ENCODE measurements around the gene GSS.

GSS gene
- 28.5 to 55.2 reads per million in 2 donors for total RNA-seq

DNA sequence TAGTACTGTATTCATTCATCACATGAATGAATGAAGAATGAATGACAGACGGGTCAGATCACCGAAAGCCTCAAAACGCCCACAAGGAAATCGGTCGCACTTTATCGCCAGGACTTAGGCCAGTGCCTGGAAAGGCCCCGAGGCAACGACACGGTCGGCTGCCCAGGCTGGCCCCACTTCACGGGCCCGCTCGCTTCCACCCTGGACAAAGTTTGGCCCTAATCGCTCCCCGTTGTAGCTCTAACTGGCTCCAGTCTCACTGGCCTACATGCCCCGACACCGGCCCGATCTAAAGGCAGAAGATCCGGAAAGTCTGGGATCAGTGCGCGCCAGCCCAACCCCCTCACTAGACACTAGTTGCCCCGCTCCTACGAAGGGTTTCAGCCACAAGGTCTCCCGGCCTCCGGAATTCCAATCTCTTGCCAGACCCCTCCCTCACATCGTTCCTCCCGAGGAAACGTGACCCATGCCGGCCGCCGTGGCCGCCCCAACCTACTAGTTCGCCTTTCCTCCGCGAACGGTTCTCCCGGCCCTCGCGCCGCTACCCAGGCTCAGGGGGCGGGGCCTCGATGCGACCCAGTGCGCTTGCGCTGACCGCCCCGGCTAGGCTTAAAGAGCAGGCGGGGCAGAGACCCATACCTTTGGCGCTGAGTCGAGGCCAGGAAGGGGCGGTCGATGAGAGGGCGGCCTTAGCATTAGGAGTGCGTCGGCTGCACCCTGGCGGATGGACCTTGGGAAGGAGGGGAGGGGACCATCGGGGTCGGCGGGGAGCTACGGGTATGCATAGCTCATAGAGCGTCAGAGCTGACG is at the start of gene GSS, which contains the start of gene MYH7B:
Gene GSS, minus strand, starts transcription at position 576 of the 810 bp plus-strand sequence. CDS start 3,954 bp downstream, outside the sequence.
Gene MYH7B, plus strand, starts transcription at position 638 of the 810 bp plus-strand sequence. CDS start 22,138 bp downstream, outside the sequence.
- DNase-seq, result peak; percentile 98

DNA sequence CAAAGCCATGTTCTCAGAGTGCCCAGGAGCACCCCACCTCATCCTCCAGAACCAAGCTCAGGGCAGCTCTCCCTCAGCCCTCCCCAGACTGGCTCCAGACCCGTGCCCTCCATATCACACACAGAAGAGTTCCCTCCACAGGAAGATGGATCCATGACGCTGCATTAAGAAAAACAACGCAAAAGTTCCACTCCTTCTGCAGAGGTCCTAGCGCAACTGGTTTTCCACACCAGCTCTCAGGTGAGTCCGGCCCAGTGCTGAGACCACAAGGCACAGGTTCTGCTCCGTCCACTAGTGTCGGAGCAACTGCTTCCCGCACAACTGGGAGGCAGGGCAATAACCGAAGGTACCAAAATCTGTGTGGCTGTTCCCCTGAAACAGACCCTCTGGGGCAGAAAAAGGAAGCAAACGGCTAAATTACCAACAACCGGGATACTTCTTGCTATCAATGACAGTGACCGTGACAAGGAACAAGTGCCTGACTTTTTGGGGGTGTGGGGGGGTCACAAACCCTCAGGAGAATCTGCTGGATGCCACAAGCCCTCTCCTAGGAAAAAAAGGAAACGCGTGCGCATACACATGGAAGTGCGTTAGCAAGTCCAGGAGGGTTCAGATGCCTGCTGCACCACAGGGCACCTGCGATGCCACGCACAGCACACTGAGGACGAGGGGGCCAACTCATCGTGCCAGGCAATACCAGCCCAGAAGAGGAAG is 49.3 kb upstream of the GSS start:
- no peak for DNase-seq

DNA sequence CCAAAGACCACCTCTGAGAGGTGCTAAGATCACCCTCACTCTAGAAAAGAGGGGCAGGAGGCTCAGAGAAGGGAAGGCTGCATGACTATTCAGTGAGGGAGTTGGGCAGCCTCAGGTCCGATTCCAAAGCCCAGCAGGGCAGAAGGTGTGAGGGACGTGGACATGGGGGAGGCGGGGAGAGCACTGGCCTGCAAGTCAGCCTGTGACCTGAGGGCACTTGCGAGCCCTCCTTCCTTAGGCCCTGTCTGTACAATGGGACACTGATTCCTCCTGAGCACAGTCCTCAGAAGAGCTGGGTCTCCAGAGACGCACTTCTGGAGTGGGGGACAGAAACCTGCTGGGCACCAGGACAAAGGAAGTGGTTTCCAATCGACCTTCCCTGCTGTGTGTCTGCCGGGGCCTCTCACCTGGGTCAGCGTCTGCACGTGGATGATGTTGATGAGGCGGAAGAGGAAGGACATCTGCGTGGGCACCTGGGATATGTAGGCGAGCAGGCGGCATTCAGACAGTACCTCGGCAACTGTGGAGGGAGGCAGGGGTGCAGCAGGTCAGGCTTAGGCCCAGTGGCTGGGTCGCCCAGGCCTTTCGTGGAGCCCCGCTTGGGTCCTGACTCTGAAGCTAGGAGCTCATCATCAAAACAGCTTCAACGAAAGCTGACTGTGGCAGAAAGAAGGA is 48.6 kb upstream of the GSS start:
- DNase-seq, result no peak

DNA sequence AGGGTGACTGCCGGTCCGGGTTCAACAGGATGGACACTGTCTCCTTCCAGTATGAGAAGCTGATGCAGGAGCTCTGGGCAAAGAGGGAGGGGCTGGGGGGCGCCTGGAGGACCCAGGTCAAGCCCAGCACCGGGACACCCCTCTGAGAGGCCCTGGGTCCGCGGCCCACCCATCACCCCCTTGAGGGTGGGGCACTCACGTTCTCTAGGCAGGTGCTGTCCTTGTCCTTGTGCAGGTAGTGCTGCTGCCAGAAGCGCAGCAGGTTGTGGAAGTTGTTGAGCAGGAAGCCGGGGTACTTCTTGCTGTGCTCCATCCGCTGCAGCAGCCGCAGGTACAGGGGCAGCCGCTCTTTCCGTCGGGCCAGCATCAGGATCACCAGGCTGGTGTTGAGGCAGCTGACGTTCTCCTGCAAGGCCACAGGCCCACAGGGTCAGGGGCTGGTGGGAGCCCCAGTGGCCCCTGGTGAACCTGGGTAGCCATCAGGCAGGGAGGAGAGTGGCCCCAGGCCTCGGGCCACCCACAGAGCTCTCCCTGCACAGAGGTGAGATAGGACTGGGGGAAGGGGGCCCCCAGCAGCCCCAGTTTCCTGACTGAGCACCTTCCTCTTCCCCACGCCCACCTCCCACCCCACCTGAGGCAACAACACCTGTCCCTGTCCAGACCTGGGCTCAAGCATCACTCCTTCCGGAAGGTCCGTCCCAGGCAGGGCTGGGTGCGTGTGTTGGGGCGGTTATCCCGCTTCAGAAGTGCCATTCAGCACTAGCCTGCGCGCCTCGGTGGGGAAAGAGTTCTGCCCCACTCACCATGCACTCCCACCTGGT is 47.8 kb upstream of the GSS start:
- DNase-seq, result no peak

DNA sequence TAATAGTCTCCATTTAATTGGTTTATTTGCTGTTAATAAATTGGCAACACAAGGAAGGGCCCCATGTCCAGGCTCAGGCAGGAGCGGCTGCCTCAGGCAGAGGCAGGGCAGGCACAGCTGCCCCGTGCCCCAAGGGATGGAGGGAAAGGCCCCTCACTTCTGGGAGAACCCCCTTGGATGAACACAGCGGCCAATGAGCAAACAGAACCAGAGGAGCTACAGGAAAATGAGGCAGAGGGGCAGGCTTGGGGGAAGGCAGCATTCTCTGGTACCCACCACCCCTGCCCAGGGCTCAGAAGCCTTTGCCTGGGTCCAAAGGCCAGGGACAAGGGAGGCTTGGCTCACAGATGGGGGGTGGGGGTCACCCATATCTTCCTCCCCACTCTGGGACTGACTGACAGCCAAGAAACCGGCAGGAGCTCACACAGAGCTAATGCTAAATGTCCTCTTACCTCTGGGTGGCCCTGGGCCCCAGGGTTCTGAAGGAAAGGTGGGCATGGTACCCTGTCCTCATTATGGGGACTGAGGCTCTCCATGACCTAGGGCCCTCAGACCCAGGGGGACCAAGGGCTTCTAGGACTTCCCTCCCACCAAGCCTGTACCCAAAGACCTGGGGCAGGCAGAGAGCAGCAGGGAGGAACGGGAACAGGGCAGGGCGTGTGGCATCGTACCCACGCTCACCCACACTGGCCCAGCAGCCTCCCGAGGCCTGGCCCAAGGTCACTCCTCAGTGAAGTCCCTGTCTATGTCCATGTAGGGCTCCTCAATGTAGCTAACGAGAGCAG is 47.0 kb upstream of the GSS start:
- no peak for DNase-seq

DNA sequence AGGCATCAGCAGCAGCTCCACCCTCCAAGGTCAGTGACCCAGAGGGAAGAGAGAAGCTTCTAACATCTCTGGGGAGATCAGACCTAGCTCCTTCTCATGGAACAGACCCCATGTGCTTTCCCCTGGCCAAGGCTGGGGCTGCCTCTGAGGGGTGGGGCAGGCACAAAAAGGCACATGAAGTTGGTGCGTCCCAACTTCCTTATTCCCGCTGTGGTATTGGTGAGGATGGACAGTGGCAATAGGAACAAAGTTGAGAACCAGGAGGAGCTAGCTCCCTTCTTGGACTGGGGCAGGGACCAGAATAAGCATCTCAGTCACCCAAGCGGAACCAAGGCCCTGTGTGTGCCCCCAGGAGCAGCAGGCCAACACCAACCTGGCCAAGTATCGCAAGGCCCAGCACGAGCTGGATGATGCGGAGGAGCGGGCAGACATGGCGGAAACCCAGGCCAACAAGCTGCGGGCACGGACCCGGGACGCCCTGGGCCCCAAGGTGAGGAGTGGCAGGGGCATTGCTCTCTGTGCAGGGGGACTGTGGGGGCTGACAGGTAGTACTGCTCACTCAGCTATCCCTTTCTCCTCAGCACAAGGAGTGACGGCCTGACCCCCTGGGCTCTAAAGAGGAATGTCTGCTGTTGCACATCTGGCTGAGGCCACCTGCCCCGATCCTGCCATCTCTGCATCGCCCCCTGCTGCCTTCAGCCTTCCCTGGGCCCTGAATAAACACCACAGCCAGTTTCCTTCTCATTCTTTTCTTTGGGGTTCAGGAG is 46.2 kb upstream of the GSS start:
- no peak for DNase-seq

DNA sequence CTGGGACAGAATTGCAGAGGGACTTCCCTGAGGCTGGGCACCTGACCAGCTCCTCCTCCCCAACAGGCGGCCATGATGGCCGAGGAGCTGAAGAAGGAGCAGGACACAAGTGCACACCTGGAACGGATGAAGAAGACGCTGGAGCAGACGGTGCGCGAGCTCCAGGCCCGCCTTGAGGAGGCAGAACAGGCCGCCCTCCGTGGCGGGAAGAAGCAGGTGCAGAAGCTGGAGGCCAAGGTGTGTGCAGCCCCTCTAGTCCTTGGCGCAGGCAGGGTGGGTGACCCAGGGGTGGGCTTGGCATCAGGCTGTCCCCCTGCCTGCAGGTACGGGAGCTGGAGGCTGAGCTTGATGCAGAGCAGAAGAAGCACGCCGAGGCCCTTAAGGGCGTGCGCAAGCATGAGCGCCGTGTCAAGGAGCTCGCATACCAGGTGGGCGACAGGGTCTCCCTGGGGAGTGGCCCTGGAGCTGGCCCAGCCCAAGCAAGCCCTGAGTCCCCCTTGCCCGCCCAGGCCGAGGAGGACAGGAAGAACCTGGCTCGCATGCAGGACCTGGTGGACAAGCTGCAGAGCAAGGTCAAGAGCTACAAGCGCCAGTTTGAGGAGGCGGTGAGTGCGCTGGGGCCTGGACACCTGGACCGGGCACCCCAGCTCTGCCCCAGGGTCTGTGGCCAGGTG is 45.5 kb upstream of the GSS start:
- DNase-seq, result no peak

DNA sequence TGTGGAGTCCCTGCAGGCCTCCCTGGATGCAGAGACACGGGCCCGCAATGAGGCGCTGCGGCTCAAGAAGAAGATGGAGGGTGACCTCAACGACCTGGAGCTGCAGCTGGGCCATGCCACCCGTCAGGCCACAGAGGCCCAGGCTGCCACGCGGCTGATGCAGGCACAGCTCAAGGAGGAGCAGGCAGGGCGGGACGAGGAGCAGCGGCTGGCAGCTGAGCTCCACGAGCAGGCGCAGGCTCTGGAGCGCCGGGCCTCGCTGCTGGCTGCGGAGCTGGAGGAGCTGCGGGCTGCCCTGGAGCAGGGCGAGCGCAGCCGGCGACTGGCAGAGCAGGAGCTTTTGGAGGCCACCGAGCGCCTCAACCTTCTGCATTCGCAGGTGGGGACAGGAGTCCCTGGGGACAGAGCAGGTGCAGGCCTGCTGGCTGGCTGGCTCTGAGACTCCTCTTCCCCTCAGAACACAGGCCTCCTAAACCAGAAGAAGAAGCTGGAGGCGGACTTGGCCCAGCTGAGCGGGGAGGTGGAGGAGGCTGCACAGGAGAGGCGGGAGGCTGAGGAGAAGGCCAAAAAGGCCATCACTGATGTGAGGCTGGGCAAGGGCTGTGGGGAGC is 44.8 kb upstream of the GSS start:
- DNase-seq, result no peak

DNA sequence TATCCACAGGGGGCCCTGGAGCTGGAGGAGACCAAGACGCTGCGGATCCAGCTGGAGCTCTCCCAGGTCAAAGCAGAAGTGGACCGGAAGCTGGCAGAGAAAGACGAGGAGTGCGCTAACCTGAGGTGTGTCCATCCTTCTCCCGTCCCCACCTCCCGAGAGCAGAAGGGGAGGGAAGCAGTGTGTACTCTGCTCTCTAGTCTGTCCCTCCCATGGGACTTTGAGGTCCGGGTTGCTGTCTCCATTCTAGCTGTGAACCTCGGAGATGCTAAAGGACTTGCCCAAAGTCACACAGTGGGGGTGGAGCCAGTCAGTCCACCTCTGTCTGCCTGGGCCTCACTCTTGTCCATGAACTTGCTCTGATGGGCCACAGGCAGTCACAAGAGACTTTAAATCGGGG is 44.2 kb upstream of the GSS start:
- no peak for DNase-seq

DNA sequence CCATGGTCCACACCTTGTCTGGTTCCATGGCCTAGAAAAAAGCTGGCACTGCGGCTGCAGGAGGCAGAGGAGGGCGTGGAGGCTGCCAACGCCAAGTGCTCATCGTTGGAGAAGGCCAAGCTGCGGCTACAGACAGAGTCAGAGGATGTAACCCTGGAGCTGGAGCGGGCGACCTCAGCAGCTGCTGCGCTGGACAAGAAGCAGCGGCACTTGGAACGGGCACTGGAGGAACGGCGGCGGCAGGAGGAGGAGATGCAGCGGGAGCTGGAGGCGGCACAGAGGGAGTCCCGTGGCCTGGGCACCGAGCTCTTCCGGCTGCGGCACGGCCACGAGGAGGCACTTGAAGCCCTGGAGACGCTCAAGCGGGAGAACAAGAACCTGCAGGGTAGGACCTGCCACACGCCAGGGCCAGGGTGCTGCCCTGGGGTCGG is 43.4 kb upstream of the GSS start:
- DNase-seq, result no peak

DNA sequence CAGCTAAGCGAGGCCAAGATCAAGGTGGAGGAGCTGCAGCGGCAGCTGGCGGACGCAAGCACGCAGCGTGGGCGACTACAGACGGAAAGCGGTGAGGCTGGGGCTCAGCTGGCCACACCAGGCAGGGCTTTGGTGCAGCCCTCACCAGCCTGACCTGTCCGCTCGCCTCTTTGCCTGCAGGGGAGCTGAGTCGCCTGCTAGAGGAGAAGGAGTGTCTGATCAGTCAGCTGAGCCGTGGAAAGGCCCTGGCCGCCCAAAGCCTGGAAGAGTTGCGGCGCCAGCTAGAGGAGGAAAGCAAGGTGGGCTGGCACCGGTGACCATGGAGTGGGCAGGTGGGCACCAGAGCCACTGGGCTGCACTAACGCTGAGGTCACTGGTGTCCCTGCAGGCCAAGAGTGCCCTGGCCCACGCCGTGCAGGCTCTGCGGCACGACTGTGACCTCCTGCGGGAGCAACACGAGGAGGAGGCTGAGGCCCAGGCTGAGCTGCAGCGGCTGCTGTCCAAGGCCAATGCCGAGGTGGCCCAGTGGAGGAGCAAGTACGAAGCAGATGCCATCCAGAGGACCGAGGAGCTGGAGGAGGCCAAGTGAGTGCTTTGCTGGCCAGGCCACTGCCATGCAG is 42.8 kb upstream of the GSS start:
- no peak for DNase-seq

DNA sequence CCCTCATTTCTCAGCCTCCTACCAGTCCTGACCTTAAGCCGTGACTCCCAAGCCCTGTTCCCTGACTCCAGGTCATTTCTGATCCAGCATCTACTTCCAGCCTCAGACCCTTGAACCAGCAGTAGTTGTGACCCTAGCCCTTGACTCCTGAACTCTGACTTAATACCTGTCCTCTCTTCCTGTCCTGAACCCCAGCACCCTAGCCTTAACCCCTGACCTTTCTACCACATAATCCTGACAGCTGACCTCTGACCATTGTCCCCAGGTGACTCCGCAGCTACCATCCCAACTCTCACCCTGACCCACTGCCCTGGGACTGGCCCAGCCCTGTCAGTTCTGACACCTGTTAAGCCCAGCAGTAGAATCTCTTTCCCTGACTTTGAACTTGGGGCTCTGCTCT is 42.2 kb upstream of the GSS start:
- no peak for DNase-seq

DNA sequence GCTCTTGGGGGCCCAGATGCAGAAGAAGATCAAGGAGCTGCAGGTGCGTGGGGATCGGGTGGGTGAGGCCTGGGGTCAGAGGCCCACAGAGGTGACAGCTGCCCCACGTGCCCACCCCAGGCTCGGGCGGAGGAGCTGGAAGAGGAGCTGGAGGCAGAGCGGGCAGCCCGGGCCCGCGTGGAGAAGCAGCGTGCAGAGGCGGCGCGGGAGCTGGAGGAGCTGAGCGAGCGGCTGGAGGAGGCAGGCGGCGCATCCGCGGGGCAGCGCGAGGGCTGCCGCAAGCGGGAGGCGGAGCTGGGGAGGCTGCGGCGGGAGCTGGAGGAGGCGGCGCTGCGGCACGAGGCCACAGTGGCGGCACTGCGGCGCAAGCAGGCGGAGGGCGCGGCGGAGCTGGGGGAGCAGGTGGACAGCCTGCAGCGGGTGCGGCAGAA is 41.5 kb upstream of the GSS start:
- no peak for DNase-seq

DNA sequence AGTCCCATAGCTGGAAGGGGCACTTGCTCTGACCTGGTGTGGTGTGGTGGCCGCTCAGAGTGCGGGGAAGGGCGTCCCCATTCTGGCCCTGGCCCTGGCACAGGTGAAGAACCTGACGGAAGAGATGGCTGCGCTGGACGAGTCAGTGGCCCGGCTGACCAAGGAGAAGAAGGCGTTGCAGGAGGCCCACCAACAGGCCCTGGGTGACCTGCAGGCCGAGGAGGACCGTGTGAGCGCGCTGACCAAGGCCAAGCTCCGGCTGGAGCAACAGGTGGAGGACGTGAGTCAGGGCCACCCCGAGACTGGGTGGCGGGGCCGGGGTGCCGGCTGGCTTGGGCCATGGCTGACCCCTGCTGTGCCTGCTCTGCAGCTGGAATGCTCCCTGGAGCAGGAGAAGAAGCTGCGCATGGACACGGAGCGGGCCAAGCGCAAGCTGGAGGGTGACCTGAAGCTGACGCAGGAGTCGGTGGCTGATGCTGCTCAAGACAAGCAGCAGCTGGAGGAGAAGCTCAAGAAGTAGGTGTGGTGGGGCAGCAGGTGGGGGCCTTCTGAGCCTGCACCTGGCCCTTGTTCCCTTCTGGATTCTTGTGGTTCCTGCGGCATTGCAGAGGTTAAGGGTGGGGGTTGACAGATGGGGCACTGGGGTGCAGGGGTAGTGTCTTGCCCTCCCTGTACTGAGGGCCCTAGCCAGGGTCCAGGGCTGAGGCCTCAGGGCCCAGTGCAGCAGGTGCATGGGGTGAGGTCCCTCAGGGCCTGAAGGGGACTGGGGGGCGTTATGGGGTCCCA is 40.8 kb upstream of the GSS start:
- DNase-seq, result no peak

DNA sequence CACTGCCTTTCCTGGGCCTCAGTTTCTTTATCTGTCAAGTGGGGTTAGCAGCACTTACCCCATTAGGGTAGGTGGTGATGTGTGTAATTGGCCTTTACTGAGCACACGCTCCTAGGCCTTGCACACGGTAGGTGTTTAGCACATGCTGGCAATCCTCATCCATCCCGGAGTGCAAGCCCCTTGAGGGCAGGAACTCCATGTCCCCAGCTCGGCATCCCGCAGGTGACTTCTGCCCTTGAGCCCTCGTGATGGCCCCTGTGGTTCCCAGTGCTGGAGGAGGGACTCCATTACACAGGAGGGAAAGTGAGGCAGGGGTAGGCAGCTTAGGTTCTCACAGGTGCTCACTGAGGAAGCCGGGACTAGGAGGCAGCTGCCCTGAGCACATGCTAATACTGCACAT is 40.1 kb upstream of the GSS start:
- no peak for DNase-seq

DNA sequence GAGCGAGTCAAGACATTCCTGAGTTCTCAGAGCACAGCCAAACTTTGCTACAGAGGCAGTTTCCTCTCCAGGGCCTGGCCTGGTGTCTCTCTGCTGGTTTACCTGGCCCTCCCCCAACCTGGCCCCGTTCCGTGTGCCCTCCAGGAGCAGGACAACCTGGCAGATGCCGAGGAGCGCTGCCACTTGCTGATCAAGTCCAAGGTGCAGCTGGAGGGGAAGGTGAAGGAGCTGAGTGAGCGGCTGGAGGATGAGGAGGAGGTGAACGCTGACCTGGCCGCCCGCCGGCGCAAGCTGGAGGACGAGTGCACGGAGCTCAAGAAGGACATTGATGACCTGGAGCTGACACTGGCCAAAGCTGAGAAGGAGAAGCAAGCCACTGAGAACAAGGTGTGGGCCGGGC is 39.6 kb upstream of the GSS start:
- DNase-seq, result no peak

DNA sequence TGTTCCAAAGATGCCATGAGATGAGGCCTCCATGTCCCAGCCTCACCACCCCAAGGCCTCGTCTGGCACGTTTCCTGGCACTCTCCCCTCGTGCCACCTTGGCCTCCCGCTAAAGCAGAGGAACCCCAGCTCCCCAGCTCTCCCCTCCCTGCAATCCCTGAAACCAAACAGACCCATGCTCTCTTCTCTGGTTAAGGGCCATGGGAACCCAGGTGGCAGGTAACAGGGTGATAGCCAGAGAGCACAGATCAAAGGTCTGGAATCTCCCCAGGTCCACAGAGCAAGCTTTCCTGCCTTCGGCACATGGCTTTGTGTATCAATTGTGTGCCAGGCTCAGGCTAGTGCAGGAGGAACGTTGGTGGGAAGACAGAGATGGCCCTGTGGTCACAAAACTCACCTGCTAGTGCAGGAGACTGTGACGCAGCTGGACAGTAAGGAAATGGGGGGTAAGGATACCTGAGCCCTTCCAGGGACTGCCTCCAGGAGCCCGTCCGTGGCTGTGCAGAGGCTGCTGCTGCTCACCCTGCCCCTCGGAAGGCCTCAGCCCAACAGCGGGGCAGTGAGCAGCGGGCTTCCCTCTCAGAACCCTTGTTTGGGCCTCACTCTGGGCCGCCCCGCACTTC is 39.0 kb upstream of the GSS start:
- DNase-seq, result no peak

DNA sequence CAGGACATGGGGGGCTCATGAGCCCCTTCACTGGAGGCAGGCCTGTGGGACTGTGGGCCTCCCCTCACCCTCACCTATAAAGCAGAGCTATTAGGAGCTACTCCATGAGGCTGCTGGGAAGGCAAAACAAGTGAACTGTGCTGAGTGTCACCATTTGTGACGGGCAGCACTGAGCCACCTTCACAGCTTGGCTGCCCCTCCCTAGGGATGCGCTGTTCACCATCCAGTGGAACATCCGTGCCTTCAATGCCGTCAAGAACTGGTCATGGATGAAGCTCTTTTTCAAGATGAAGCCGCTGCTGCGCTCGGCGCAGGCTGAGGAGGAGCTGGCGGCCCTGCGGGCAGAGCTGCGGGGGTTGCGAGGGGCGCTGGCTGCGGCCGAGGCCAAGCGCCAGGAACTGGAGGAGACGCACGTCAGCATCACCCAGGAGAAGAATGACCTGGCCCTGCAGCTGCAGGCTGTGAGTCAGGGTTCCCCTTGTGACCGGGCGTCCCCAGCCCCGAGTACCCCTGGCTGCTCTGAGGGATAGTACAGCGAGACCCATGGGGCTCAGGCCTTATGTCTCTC is 38.4 kb upstream of the GSS start:
- no peak for DNase-seq

Measured in T-helper 9 cell (primary cell).